Right atrium auricular region (tissue), 2 donors: ENCODE data around the gene NT5C. TPM values are rescaled to one million over a fixed set of nuclear protein-coding genes. Genes with fewer than 3 reads are reported as not detected.

ENCODE experiments used
- DNase-seq: peaks from one replicate; pipeline ENCODE4 v3.0.0-alpha.2; 2019; ENCODE audit warnings: low spot score
- H3K27ac ChIP-seq, 2 donors: fragments of 200-600 bp; sonication (generic); 1 replicate in 1 of 2; 2 replicates in 1 of 2; pipeline ENCODE4 v1.5.1; 2016 to 2019
- H3K27me3 ChIP-seq, 2 donors: fragments of 200-600 bp; sonication (generic); one replicate each; pipeline versions ENCODE4 v1.5.1 to v1.6.0; 2017 to 2019
- H3K36me3 ChIP-seq: fragments of 200-600 bp; sonication (generic); one replicate; pipeline ENCODE4 v1.5.1; 2016
- H3K4me1 ChIP-seq, 2 donors: fragments of 200-600 bp; sonication (generic); one replicate each; pipeline versions ENCODE4 v1.5.1 to v1.6.0; 2017 to 2019
- H3K4me3 ChIP-seq, 2 donors: fragments of 200-600 bp; sonication (generic); 1 replicate in 1 of 2; 2 replicates in 1 of 2; pipeline ENCODE4 v1.5.1; 2017 to 2019; ENCODE audit warnings: mild to moderate bottlenecking in 1 of 2, moderate library complexity in 1 of 2
- H3K9me3 ChIP-seq, 2 donors: fragments of 200-600 bp; sonication (generic); one replicate each; pipeline ENCODE4 v1.5.1; 2019
- total RNA-seq, 2 donors: library from RNA; depleted of rRNA; stranded (reverse); fragments of >200 nt; gene quantifications; one replicate each; pipeline ENCODE4 v1.1.0, GENCODE V29; 2016
- TF ChIP-seq, protein P1 (sequence below), 2 donors: fragments of 200-600 bp; sonication (generic); IDR thresholded peaks; one replicate each; pipeline ENCODE4 v1.5.1; 2019; ENCODE audit warnings: antibody characterized with exemption in 2 of 2

The NT5C gene
- total RNA-seq, 2 donors from 2014 or later, result 41.4 to 77.5 TPM

DNA sequence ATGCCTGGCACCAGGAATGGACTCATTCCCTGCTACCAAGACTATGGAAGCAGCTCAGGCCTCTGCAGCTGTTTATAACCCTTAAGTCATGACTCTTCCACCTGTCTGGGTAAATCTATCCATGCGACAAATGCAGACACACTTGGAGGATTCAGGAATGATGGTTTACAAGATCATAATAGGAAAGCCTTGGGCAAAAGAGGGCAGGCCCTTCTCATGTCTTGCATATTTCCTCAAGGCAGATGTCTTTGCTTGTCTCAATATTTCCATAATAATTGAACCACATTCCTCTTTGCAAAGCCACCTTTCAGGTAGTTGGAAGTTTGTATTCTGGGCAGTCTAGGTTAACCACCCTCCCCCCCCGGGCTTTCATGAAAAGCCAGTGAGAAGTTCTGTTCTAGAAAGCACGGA lies 23.7 kb upstream of the NT5C start:
- Histone ChIP-seq H3K9me3 (no peaks in the 10 kb centered on the region), H3K4me1 (peaks cover 0 to 19% of the 10 kb centered on the region in 2 donors), H3K36me3 (peaks cover 3% of the 10 kb centered on the region), H3K27me3 (no peaks in the 10 kb centered on the region), H3K27ac (no peak overlapping the region), H3K4me3 (peak overlapping the region in 1 of 2 donors; percentile 80)
- DNase-seq, result no peak
- TF ChIP-seq, protein P1, sequence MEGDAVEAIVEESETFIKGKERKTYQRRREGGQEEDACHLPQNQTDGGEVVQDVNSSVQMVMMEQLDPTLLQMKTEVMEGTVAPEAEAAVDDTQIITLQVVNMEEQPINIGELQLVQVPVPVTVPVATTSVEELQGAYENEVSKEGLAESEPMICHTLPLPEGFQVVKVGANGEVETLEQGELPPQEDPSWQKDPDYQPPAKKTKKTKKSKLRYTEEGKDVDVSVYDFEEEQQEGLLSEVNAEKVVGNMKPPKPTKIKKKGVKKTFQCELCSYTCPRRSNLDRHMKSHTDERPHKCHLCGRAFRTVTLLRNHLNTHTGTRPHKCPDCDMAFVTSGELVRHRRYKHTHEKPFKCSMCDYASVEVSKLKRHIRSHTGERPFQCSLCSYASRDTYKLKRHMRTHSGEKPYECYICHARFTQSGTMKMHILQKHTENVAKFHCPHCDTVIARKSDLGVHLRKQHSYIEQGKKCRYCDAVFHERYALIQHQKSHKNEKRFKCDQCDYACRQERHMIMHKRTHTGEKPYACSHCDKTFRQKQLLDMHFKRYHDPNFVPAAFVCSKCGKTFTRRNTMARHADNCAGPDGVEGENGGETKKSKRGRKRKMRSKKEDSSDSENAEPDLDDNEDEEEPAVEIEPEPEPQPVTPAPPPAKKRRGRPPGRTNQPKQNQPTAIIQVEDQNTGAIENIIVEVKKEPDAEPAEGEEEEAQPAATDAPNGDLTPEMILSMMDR (IDR thresholded peaks at IDR 0.05), result no peak

DNA sequence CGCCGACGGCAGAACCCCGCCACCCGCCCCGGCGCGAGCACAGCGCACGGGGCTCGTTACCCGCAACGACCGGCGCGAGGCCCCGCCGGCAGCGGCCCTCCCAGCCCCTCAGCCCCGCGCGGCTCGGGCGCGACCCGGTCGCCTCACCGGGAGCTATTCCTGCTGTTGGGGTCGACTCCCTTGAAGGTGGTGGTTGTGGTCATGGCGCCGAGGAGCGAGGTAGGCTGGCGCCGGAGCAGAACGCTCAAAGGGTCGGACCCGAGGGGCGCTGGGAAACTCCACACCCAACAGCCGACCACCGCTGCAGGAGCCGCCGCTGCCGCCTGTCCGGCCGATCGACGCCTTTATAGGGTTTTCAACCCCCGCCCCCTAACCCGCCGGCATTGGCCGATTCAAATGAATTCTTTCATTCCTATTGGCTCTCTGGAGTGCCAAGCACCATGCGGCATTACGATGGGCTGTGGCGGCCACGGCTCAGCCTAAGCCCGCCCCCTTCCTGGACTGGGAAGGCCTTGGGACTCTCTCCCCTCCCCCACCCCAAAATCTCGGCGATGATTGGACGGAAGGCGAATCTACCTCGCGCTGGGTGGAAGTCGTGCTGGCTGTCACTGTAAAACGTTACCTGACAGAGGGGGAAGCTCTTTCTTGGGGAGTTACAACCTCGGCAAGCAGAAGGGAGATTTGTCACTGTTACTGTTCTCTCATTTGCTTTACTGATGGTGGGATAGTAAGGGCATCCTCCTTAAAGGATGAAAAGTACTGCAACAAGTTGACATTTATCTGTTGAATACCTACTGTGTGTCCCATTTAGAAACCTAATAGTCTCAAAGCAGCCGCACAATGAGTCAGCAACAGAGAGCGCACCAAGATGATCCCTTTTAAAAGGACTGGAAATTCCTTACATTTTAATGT lies 22.9 kb upstream of the NT5C start, which contains the start of gene JPT1:
JPT1 (minus strand) TSS at position 318 of the 912 bp plus-strand sequence; CDS start at position 203, 115 bp downstream.
- H3K4me1 ChIP-seq, result peaks cover 0 to 19% of the 10 kb centered on the region in 2 donors
- H3K27ac ChIP-seq, result peak within 1 kb of the TSS; percentile 22 to 44
- TF ChIP-seq, protein P1 (IDR thresholded peaks at IDR 0.05), result no peak
- peak; percentile 99 for DNase-seq
- H3K4me3 ChIP-seq, result peak within 1 kb of the TSS; percentile 74 to 80
- H3K27me3 ChIP-seq, result no peaks in the 10 kb centered on the region
- H3K9me3 ChIP-seq, result no peaks in the 10 kb centered on the region
- H3K36me3 ChIP-seq, result no peaks in the 10 kb centered on the region

DNA sequence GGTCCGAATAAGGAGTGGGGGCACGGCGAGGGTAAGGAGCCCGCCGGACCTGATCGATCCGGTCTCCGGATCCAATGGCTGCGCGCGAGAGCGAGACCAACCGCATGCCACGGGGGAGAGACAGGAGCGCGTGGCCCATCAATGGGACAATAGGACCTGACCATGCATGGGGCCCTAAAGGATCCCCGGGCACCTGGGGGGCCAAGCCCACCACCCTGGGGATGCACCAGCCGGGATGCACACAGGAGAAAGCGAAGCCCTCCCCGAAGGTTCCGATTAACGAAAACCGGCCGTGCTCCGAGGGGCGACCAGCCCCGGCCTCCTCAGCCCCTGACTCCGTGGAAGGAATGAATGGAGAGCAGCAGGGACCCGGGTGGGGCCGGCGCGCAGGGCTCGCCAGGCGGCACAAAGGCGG lies 22.2 kb upstream of the NT5C start:
- Histone ChIP-seq H3K4me1 (peaks cover 0 to 19% of the 10 kb centered on the region in 2 donors), H3K36me3 (no peaks in the 10 kb centered on the region), H3K4me3 (peak overlapping the region; percentile 74 to 80), H3K9me3 (no peaks in the 10 kb centered on the region), H3K27me3 (no peaks in the 10 kb centered on the region), H3K27ac (peak overlapping the region; percentile 22 to 44)
- no peak for DNase-seq
- TF ChIP-seq, protein P1 (IDR thresholded peaks at IDR 0.05), result no peak

DNA sequence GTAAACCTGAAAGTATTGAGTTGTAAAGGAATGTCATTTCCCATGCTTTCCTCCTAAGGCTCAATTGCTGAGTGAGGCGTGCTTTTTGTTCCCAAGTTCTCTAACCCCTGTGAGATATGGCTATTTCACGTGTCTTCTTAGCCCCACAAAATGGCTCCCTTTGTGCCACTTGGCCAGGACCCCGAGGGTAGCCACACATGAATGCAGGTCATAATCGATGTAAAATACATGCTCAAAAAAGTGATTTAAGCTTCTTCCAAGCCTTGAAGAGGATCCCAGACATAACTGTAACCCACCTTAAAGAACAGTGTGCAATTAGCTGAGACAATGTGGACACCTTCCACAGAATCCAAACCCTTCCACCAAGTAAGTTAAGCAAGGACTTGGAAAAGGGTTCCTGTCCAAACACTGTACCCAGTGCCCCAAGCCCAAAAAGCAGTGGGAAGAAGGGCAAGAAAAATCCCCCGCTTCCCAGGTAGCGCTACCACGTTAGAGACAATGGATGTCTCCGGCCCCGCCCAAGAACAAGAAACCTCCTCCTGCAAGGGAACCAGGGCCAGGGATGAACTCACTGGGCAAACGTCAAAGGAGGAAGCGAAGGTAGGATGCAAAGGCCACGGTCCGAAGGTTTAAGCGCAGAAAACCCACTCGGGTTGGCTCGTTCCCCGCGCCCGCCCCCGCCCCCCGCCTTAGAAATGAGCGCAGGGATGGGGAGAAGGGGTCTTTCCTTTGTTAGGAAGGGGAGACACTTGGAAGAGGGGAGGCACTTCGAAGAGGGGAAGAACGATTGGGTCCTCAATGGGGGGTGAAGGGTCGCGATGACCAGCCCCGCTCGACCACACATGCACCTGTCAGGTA lies 21.6 kb upstream of the NT5C start:
- no peak overlapping the region for H3K27ac ChIP-seq
- TF ChIP-seq, protein P1 (IDR thresholded peaks at IDR 0.05), result no peak
- H3K9me3 ChIP-seq, result no peaks in the 10 kb centered on the region
- DNase-seq, result no peak
- H3K4me3 ChIP-seq, result peak overlapping the region; percentile 74 to 80
- H3K36me3 ChIP-seq, result no peaks in the 10 kb centered on the region
- H3K4me1 ChIP-seq, result peaks cover 0 to 19% of the 10 kb centered on the region in 2 donors
- no peaks in the 10 kb centered on the region for H3K27me3 ChIP-seq

DNA sequence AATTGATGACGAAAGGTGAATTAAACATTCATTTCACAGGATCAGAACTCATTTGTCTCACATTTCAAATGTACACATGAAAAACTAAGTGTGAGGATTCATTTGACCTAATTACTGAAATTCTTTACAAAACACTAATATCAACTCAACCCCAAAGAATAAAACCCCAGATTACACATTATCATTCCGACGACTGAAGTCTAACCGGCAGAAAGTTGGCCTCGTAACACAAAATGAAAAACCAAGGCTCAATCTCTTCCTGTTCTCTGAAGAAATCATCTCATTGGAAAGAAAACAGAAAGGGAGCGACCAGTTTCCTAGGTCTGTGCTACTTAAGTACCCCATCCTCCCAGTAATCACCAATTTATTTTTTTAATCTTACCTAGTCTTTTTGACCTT lies 21.0 kb upstream of the NT5C start:
- no peak for DNase-seq
- Histone ChIP-seq H3K27ac (no peak overlapping the region), H3K27me3 (no peaks in the 10 kb centered on the region), H3K36me3 (peaks cover 1% of the 10 kb centered on the region), H3K9me3 (no peaks in the 10 kb centered on the region), H3K4me1 (peaks cover 0 to 19% of the 10 kb centered on the region in 2 donors), H3K4me3 (no peak overlapping the region)
- TF ChIP-seq, protein P1 (IDR thresholded peaks at IDR 0.05), result no peak
